GM20431 (cell line): ENCODE results near the gene HPS1.

Source experiments
- in situ Hi-C: fragments of 300-500 bp; cut with MseI, MboI; formaldehyde crosslinking; loops from one replicate; pipeline ENCODE4 v1.15.0; 2020; ENCODE audit warnings: low sequenced_read_pairs; ENCODE audit not compliant: unreplicated experiment

Gene HPS1

DNA sequence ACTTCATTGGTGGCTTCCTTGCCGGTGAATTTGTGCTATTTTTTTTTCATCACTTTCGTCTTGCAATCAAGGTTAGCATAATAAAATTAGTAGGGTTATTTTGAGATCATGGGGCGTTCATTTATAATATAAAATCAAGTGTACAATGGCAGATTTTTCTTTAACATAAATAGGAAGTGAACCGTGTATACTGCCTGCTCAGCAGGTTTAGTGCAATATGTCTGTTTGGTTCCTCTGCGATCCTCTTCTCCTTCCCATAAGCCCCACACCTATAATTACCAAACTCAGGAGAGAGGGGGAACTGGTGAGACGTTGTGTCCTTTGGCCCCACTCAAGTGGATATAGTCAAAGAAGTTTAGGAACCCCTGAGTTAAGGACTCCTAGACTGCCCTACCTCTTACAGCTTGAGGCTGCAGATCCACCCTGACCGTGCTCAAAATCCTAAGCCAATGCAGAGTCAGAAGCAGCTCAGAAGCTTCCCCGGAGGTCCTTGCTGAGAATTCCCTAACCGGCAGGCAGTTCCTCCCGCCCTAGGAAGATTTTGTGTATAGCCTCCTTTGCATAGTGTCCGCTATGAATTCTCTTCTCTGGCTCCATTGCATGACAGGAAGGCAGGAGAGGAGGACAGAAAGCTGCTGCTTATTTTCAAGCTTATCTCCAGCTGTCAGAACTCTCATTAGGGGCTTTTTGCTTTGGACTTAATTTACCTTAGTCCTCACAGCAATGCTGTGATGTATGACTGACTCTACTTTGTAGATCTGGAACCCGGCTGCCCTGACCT is 73.3 kb downstream of the HPS1 start:
- in situ Hi-C loops, result no loop called here

DNA sequence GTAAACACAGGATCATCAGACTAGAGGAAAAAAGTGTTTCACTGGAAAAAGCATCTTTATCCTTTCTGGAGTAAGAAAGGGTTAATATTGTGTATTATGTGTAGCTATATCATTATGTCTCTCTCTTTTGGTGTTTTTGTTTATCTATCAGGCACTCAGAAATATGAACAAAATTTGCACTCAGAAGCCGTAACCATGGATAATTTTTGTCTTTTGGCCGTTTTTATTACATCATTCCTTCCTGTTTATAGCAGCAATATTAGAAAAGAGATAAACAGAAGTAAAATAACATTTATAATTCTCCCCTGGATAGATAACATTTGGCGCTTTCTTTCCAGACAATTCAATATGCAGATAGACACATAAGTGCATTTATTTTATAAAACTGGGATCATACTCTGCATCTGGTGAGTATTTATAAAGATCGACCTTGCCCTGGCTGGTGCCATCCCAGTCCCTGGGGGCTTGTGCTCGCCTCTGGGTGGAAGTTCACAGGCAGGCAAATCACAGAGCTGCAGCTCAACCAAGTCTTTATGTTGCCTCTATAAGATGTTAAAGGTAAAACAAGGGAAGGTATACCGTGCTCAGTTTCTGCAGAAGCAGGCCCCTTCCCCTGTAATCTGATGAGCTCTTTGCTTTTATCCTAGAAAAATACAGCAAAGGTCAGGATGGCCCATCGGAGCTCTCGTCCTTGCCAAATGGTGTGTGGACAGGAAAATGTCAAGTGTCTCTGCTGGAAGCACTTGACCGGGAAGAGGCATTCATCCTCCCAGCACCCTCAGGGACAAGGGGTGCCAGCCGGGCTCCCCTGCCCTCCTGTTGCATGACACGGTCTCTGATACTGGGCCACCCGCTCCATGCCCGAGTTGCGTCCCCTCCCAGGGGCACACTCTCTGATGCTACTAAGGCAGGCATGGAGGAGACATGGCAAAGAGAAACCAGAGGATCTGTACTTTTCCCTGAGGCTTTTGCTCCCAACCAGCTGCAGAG is 75.6 kb downstream of the HPS1 start:
- in situ Hi-C loops, result no loop called here

DNA sequence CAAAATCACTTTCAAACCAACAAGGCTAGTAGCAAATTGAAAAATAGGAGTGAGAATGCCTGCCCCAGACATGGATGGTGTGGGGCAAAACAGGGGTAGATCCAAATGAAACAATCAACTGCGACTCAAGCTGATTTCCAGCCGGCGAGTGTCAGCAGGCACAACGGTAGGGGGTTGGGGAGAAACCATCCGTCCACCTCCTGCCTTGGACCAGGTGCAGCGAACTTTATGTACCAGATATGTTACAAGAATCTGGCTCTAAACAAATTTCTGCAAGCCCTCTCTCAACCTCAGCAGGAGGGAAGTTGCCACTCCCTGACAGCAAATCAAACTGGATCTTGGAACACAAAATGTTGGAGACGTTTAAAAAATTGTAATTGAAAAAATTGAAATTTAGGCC is 76.9 kb downstream of the HPS1 start:
- in situ Hi-C loops, result no loop called here

DNA sequence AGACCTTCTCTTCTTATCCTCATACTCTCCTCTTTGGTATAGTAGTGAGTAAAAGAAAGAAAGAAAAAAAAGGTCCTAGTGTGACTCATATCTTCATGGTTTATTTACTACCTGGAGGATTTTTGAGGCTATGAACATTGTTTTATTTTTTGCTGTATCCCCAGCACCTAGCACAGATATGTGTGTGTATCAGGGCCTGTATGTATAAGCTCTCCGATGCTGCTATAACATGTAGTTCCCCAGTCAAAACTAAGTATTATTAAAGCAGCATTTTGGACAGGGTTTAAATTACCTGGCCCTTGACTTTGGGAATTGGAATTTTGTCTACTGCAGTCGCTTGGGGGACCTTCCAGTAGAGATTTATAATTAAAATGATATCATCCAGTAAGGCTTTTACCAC is 78.1 kb downstream of the HPS1 start:
- in situ Hi-C loops, result no loop called here

DNA sequence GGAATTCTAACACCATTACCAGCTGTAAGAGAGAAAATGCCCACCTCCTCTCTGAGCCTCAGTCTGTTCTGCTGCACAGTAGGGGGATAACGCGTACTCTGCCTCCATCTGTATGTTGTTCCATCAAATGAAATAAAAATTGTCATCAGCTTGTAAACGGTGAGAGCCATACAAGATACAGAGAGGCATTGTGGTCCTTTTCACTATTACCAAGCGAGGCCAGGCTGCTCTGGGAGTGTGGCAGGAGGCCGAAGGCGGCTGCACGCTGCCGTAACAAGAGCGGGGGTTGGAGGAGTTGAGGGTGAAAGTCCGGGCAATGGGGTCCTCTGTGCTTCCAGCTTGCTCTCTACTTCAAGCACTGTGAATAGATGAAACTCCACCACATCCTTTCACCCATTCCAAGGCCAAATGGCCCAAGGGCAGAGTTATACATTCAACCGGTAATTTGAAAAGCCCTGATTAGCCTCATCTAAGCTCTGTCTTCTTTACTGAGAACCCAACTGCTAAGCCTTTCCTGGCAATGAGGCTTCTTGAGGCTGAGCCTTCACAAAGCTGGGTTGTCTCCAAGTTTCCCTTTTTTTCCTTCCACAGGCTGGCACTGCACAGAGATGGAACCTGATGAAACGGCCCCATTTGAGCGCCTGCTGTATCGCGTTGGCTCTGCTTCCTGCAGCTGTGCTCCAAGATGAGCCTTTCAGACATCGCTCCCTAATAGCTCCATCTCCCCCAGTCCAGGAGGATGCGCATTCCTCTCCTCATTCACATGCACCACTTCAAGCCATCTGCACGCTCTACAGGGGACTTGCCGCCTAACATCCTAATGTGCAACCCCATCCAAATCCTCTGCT is 78.9 kb downstream of the HPS1 start:
- in situ Hi-C loops, result no loop called here
